ENCODE results near the gene YLPM1. TPM values are rescaled to one million over a fixed set of nuclear protein-coding genes. Genes with fewer than 3 reads are reported as not detected.

The YLPM1 gene
- total and polyA plus RNA-seq, 10 of the 15 experiments (the other 5 are each of a cell fraction or from before 2014, with no cell fraction given): 11.1 to 48.2 (median 18.0) TPM

GRCh38 chr14:74720526-74720925, 42.6 kb upstream of the YLPM1 start:
- intact Hi-C loops (cut with micrococcal nuclease; ENCODE audit: unreplicated experiment): no loop called here
- Histone ChIP-seq H2AFZ (ENCODE audit: control insufficient read depth, low read depth, low read length) (no peak overlapping the region), H4K20me1 (ENCODE audit: control insufficient read depth, insufficient read depth) (no peaks in the 10 kb centered on the region), H3K27me3 (replicated peaks in 1 of 2; ENCODE audit: control insufficient read depth in 2 of 2, insufficient read depth in 2 of 2, low read length in 1 of 2) (no peaks in the 10 kb centered on the region), H3K9ac (ENCODE audit: control insufficient read depth, insufficient read depth, low read length) (no peak overlapping the region), H3K9me3 (replicated peaks; ENCODE audit: control insufficient read depth, insufficient read depth, low read length) (no peaks in the 10 kb centered on the region), H3K4me1 (ENCODE audit: control insufficient read depth, insufficient read depth, low read length) (no peaks in the 10 kb centered on the region), H3K79me2 (ENCODE audit: control insufficient read depth, insufficient read depth, low read length) (no peaks in the 10 kb centered on the region), H3K4me3 (no peak overlapping the region), H3K27ac (ENCODE audit: control insufficient read depth, insufficient read depth) (no peak overlapping the region), H3K36me3 (ENCODE audit: control insufficient read depth in 2 of 2, insufficient read depth in 2 of 2, low read length in 1 of 2) (peaks cover 0 to 10% of the 10 kb centered on the region in 2 experiments; a peak in 2 of 4 replicates), H3K4me2 (ENCODE audit: control insufficient read depth, insufficient read depth) (no peak overlapping the region)
- ChIA-PET POLR2A (interaction anchor here (0.6 kb wide), 1 partner anchor 20 kb away, joined by 5 read pairs; no protein-coding TSS in a partner anchor), CTCF (no interaction called here), RAD21 (ENCODE audit: unreplicated experiment) (no interaction called here), SMC1A (ENCODE audit: uncharacterized antibody, unreplicated experiment) (no interaction called here)
- in situ Hi-C loops (cut with MboI): no loop called here
- TF ChIP-seq CTCF (IDR thresholded peaks at IDR 0.05 in 2 of 3, conservative IDR thresholded peaks at IDR 0.05 in 1 of 3; ENCODE audit: control insufficient read depth in 2 of 3, extremely low read depth in 1 of 3, insufficient read depth in 1 of 3, low read depth in 3 of 3, low read length in 3 of 3) (no peak), RB1 (IDR thresholded peaks at IDR 0.05; ENCODE audit: borderline replicate concordance) (no peak), CBX5 (IDR thresholded peaks at IDR 0.05; ENCODE audit: low read depth) (no peak), CBX3 (IDR thresholded peaks at IDR 0.05; ENCODE audit: borderline replicate concordance, low read depth) (no peak), NFYA (IDR thresholded peaks at IDR 0.05; ENCODE audit: borderline replicate concordance, low read depth, low read length) (no peak), CBFB (IDR thresholded peaks at IDR 0.05; ENCODE audit: low read depth) (no peak), STAT1 (conservative IDR thresholded peaks at IDR 0.05) (no peak), CHD2 (IDR thresholded peaks at IDR 0.05; ENCODE audit: borderline replicate concordance, low read depth, low read length) (no peak), REST (IDR thresholded peaks at IDR 0.05; ENCODE audit: low read depth, low read length) (no peak), NFXL1 (IDR thresholded peaks at IDR 0.05; ENCODE audit: borderline replicate concordance) (no peak), SUPT20H (IDR thresholded peaks at IDR 0.05; ENCODE audit: borderline replicate concordance, control insufficient read depth, low read depth, low read length) (no peak), RELA (IDR thresholded peaks at IDR 0.05; ENCODE audit: borderline replicate concordance, partially characterized antibody) (no peak), POLR2A (IDR thresholded peaks at IDR 0.05; ENCODE audit: low read depth, low read length) (no peak), HCFC1 (IDR thresholded peaks at IDR 0.05; ENCODE audit: low read length) (no peak), TCF7 (IDR thresholded peaks at IDR 0.05; ENCODE audit: borderline replicate concordance) (no peak), MYC (IDR thresholded peaks at IDR 0.05; ENCODE audit: insufficient read depth, insufficient read length, insufficient replicate concordance, low read length, severe bottlenecking) (no peak)
- FAIRE-seq: no peak
- DNase-seq (ENCODE audit: low read depth, low spot score): no peak
- no TSS peak for BruUV-seq (replicated peaks)
- ATAC-seq: no peak
